ENCODE results near the gene PHLDB3. TPM values are rescaled to one million over a fixed set of nuclear protein-coding genes. Genes with fewer than 3 reads are reported as not detected.

The PHLDB3 gene
- total and polyA plus RNA-seq, 2 of the 13 experiments (the other 11 are each of a cell fraction or from before 2014, with no cell fraction given), result 11.3 to 14.5 TPM

- peak; percentile 21; the same call in 1 of the 2 replicates for TF ChIP-seq ZNF687 (CRISPR knock-in tag; IDR thresholded peaks at IDR 0.05)
- TF ChIP-seq ZNF558 (CRISPR knock-in tag; IDR thresholded peaks at IDR 0.05; ENCODE audit: borderline replicate concordance), result no peak
- no peak for TF ChIP-seq ZUFSP (CRISPR knock-in tag; IDR thresholded peaks at IDR 0.05; ENCODE audit: borderline replicate concordance)
- TF ChIP-seq ZNF563 (CRISPR knock-in tag; IDR thresholded peaks at IDR 0.05), result 0 out of 2 replicates have a peak, but pooled peaks have one; percentile 48
- peak; percentile 56 for TF ChIP-seq TAF1 (CRISPR knock-in tag; IDR thresholded peaks at IDR 0.05)
- 0 out of 2 replicates have a peak, but pooled peaks have one; percentile 20 for TF ChIP-seq SMAD1 (CRISPR knock-in tag; IDR thresholded peaks at IDR 0.05; ENCODE audit: borderline replicate concordance, low read depth)
- no peak for TF ChIP-seq IRF2 (CRISPR knock-in tag; IDR thresholded peaks at IDR 0.05)
- no peak for TF ChIP-seq ZNF674 (CRISPR knock-in tag; IDR thresholded peaks at IDR 0.05; ENCODE audit: low read depth)
- TF ChIP-seq HMG20A (CRISPR knock-in tag; IDR thresholded peaks at IDR 0.05; ENCODE audit: borderline replicate concordance), result no peak
- TF ChIP-seq ZNF33B (CRISPR knock-in tag; IDR thresholded peaks at IDR 0.05), result no peak; the same call in 1 of the 2 replicates
- TF ChIP-seq MZF1 (CRISPR knock-in tag; IDR thresholded peaks at IDR 0.05; ENCODE audit: borderline replicate concordance), result no peak
- no peak for TF ChIP-seq ZNF432 (CRISPR knock-in tag; IDR thresholded peaks at IDR 0.05; ENCODE audit: borderline replicate concordance)
- TF ChIP-seq PHF8 (CRISPR knock-in tag; IDR thresholded peaks at IDR 0.05), result peak; percentile 74
- no peak for TF ChIP-seq U2AF2 (IDR thresholded peaks at IDR 0.05; ENCODE audit: low read depth, low read length)
- no peak for TF ChIP-seq SMAD3 (CRISPR knock-in tag; IDR thresholded peaks at IDR 0.05)
- TF ChIP-seq ATF1 (CRISPR knock-in tag; IDR thresholded peaks at IDR 0.05), result no peak
- TF ChIP-seq GLMP (CRISPR knock-in tag; IDR thresholded peaks at IDR 0.05; ENCODE audit: borderline replicate concordance), result no peak
- TF ChIP-seq ZNF260 (CRISPR knock-in tag; IDR thresholded peaks at IDR 0.05; ENCODE audit: borderline replicate concordance, low read depth), result no peak
- no peak for TF ChIP-seq TARDBP (CRISPR knock-in tag; IDR thresholded peaks at IDR 0.05)
- peak; percentile 59 for TF ChIP-seq HNRNPLL (IDR thresholded peaks at IDR 0.05; ENCODE audit: low read depth, low read length, poor library complexity, severe bottlenecking)
- no peak for TF ChIP-seq RARG (CRISPR knock-in tag; IDR thresholded peaks at IDR 0.05; ENCODE audit: low read depth)
- no peak for TF ChIP-seq ZNF484 (CRISPR knock-in tag; IDR thresholded peaks at IDR 0.05; ENCODE audit: borderline replicate concordance, low read depth)
Observed at GRCh38 chr19:43503501-43504425, 783 bp downstream of the PHLDB3 start (continued).
